Cardiac muscle cell (in vitro differentiated cells and primary cell): ENCODE measurements around the gene SLC1A2. TPM values are rescaled to one million over a fixed set of nuclear protein-coding genes. Genes with fewer than 3 reads are reported as not detected.

ENCODE experiments used
- DNase-seq, 2 donors: peaks; one replicate each; pipeline versions ENCODE4 v3.0.0 to v3.0.0-alpha.2; 2010 to 2017; ENCODE audit warnings: low read depth in 1 of 2, low spot score in 1 of 2
- H3K27ac ChIP-seq: fragments of 200-600 bp; sonication (generic); 2 replicates; pipeline ENCODE4 v1.5.1; 2016
- H3K27me3 ChIP-seq: fragments of 200-600 bp; sonication (generic); 2 replicates; pipeline ENCODE4 v1.6.0; 2016; ENCODE audit warnings: control low read depth
- H3K36me3 ChIP-seq: fragments of 200-600 bp; sonication (generic); 2 replicates; pipeline ENCODE4 v1.5.1; 2016; ENCODE audit warnings: control low read depth
- H3K4me1 ChIP-seq: fragments of 200-600 bp; sonication (generic); 2 replicates; pipeline ENCODE4 v1.8.1; 2017; ENCODE audit warnings: low read depth, mild to moderate bottlenecking, mixed run types
- H3K4me3 ChIP-seq: fragments of 200-600 bp; sonication (generic); 2 replicates; pipeline ENCODE4 v1.5.1; 2016; ENCODE audit warnings: mild to moderate bottlenecking
- H3K9me3 ChIP-seq: fragments of 200-600 bp; sonication (generic); 2 replicates; pipeline ENCODE4 v1.5.1; 2017; ENCODE audit warnings: low read depth, mild to moderate bottlenecking, control low read depth
- CTCF ChIP-seq: IDR thresholded peaks from 2 replicates; pipeline ENCODE4 v1.5.1; 2012; ENCODE audit warnings: low read depth, mild to moderate bottlenecking, low read length
- polyA plus RNA-seq: library from polyadenylated mRNA; unstranded; fragments of >200 nt; fragmentation: Nextera tagmentation; extraction: Ambion mirVana; gene quantifications from 2 replicates; pipeline ENCODE4 v1.2.1, GENCODE V29; 2016
- total RNA-seq: library from RNA; depleted of rRNA; stranded (reverse); fragments of >200 nt; gene quantifications from 2 replicates; pipeline ENCODE4 v1.2.3, GENCODE V29; 2016

SLC1A2 gene
- total and polyA plus RNA-seq, 2 experiments from 2014 or later: 0.76 to 1.3 TPM

GRCh38 chr11:35362521-35362980, 56.8 kb downstream of the SLC1A2 start:
- no peak overlapping the region for H3K4me3 ChIP-seq
- H3K27ac ChIP-seq: no peak overlapping the region
- no peaks in the 10 kb centered on the region for H3K36me3 ChIP-seq
- H3K9me3 ChIP-seq: no peaks in the 10 kb centered on the region
- no peak for DNase-seq
- peaks cover 1% of the 10 kb centered on the region for H3K4me1 ChIP-seq
- no peaks in the 10 kb centered on the region for H3K27me3 ChIP-seq
- no peak for TF ChIP-seq CTCF

GRCh38 chr11:35360055-35360530, 59.3 kb downstream of the SLC1A2 start:
- H3K9me3 ChIP-seq: no peaks in the 10 kb centered on the region
- no peaks in the 10 kb centered on the region for H3K36me3 ChIP-seq
- no peaks in the 10 kb centered on the region for H3K4me1 ChIP-seq
- H3K27me3 ChIP-seq: no peaks in the 10 kb centered on the region
- TF ChIP-seq CTCF: no peak
- H3K27ac ChIP-seq: no peak overlapping the region
- H3K4me3 ChIP-seq: no peak overlapping the region
- no peak for DNase-seq

- DNase-seq: no peak
- no peaks in the 10 kb centered on the region for H3K4me1 ChIP-seq
- no peak for TF ChIP-seq CTCF
- no peaks in the 10 kb centered on the region for H3K9me3 ChIP-seq
- H3K27ac ChIP-seq: no peak overlapping the region
- H3K27me3 ChIP-seq: no peaks in the 10 kb centered on the region
- H3K4me3 ChIP-seq: no peak overlapping the region
- no peaks in the 10 kb centered on the region for H3K36me3 ChIP-seq
These were observed 59.9 kb downstream of the SLC1A2 start for GRCh38 chr11:35359321-35360054.

- Histone ChIP-seq H3K36me3 (no peaks in the 10 kb centered on the region), H3K27ac (no peak overlapping the region), H3K4me3 (no peak overlapping the region), H3K9me3 (no peaks in the 10 kb centered on the region), H3K4me1 (no peaks in the 10 kb centered on the region), H3K27me3 (no peaks in the 10 kb centered on the region)
- DNase-seq: no peak
- TF ChIP-seq CTCF: no peak
These were observed 61.0 kb downstream of the SLC1A2 start for GRCh38 chr11:35358391-35358790.

- Histone ChIP-seq H3K4me1 (peaks cover 1% of the 10 kb centered on the region), H3K4me3 (no peak overlapping the region), H3K27ac (no peak overlapping the region), H3K9me3 (no peaks in the 10 kb centered on the region), H3K36me3 (no peaks in the 10 kb centered on the region), H3K27me3 (no peaks in the 10 kb centered on the region)
- DNase-seq: no peak
- no peak for TF ChIP-seq CTCF
These were observed 61.4 kb downstream of the SLC1A2 start for GRCh38 chr11:35357923-35358322.
